ENCODE data around the gene SCN11A. TPM values are rescaled to one million over a fixed set of nuclear protein-coding genes. Genes with fewer than 3 reads are reported as not detected.

The SCN11A gene
- total RNA-seq, 1 experiment from 2014 or later = not detected

DNA sequence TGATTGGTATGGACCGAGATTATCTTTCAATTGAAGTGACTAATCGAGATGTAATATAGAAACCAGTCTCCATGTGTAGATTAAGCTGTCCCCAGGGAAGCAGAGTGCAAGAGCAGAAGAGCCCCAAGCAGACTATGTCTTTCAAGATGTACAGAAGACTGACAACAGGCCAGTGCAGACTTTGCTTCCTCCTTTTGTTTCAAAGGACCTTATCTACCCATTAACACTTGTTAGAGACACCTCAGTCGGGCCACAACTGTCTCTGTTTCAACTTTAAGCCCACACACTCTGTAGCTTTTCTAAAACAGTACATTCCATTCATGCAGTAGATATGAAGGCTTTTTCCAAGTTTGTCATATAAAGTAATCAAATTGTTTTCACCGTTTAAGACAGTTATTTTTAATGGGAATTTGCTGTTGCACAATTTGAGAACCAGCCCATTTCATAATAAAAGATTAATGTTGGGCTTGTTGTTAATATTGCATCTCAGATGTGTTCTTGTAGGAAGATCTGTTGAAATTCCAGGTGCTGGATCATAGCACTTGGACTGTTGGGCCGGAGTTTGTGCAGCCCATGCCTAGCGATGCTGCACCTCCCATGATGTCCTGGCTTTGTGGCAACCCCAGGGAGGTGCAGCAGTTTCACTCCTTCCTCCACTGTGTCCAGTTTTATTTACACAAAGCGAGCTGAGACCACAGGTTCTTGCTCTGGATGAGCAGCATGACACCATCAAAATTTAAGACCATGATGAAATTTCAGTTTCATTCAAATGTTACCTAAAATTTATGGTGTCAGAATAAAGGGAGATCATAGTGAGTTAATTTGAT is 43.3 kb upstream of the SCN11A start:
- Histone ChIP-seq H3K4me3 (ENCODE audit: low read depth, low read length, poor library complexity, severe bottlenecking) (no peak overlapping the region), H3K4me1 (ENCODE audit: insufficient read depth, low read length, poor library complexity, severe bottlenecking) (no peaks in the 10 kb centered on the region), H3K27me3 (replicated peaks; ENCODE audit: insufficient read depth, low read depth, low read length, poor library complexity) (no peaks in the 10 kb centered on the region), H3K36me3 (ENCODE audit: insufficient read depth, low read length, poor library complexity, severe bottlenecking) (peaks cover 14% of the 10 kb centered on the region), H3K27ac (ENCODE audit: low read depth, low read length, poor library complexity, severe bottlenecking) (no peak overlapping the region), H3K9me3 (ENCODE audit: low read depth, low read length, poor library complexity, severe bottlenecking) (no peaks in the 10 kb centered on the region)
- no peak for DNase-seq (ENCODE audit: low spot score)
- ChIA-PET CTCF (no interaction called here), POLR2A (ENCODE audit: low non-redundant PET) (no interaction called here)
- TF ChIP-seq EZH2 (IDR thresholded peaks at IDR 0.05; ENCODE audit: borderline replicate concordance, low read depth, low read length, poor library complexity, severe bottlenecking) = no peak
- TF ChIP-seq, protein P1, sequence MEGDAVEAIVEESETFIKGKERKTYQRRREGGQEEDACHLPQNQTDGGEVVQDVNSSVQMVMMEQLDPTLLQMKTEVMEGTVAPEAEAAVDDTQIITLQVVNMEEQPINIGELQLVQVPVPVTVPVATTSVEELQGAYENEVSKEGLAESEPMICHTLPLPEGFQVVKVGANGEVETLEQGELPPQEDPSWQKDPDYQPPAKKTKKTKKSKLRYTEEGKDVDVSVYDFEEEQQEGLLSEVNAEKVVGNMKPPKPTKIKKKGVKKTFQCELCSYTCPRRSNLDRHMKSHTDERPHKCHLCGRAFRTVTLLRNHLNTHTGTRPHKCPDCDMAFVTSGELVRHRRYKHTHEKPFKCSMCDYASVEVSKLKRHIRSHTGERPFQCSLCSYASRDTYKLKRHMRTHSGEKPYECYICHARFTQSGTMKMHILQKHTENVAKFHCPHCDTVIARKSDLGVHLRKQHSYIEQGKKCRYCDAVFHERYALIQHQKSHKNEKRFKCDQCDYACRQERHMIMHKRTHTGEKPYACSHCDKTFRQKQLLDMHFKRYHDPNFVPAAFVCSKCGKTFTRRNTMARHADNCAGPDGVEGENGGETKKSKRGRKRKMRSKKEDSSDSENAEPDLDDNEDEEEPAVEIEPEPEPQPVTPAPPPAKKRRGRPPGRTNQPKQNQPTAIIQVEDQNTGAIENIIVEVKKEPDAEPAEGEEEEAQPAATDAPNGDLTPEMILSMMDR (conservative IDR thresholded peaks at IDR 0.05; ENCODE audit: low read depth, low read length) = no peak
- intact Hi-C loops (cut with micrococcal nuclease; ENCODE audit: unreplicated experiment) = no loop called here
- BruUV-seq (replicated peaks) = no TSS peak

DNA sequence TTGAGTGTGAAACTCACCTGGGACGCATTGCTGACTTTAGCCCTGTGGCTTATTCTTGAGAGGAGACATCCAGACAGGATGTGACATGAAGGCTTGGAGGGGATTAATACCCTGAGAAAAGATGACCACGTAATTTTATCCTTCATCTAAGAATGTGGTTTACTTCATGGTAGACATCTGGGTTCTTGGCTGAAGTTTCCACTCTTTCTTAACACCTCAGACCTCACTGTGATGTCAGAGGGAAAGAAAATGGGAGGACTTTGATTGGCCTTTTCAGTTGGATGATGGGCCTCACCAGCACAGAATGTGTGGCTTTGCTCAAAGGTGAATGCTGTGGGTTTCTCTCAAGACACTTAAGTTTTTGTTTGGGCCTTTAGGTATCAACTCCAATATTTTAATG is 39.2 kb upstream of the SCN11A start:
- DNase-seq (ENCODE audit: low spot score) = no peak

DNA sequence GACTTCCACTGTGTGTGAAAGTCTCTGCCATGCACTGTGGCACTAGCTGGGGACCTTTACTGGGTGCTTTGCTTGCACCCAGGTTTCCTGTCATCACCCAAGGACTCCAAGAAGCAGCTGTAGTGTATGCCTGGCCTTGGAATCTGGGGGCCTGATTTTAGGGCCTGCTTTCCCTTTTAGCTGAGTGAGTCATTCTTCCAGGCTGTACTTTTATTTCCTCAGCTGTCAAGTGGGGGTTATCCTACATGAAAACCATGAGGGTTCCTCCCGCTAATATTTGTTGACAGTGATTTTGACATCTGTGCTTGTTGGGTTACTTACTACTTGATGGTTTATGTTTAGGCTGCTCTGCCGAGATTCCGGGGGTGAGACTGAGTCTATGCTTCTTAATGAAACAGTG is 37.1 kb upstream of the SCN11A start:
- intact Hi-C loops (cut with micrococcal nuclease; ENCODE audit: unreplicated experiment) = no loop called here
- Histone ChIP-seq H3K4me1 (ENCODE audit: insufficient read depth, low read length, poor library complexity, severe bottlenecking) (no peaks in the 10 kb centered on the region), H3K36me3 (ENCODE audit: insufficient read depth, low read length, poor library complexity, severe bottlenecking) (no peaks in the 10 kb centered on the region), H3K4me3 (ENCODE audit: low read depth, low read length, poor library complexity, severe bottlenecking) (no peak overlapping the region), H3K9me3 (ENCODE audit: low read depth, low read length, poor library complexity, severe bottlenecking) (no peaks in the 10 kb centered on the region), H3K27ac (ENCODE audit: low read depth, low read length, poor library complexity, severe bottlenecking) (no peak overlapping the region), H3K27me3 (replicated peaks; ENCODE audit: insufficient read depth, low read depth, low read length, poor library complexity) (no peaks in the 10 kb centered on the region)
- CTCF ChIA-PET = no interaction called here
- DNase-seq (ENCODE audit: low spot score) = no peak
- no peak for TF ChIP-seq EZH2 (IDR thresholded peaks at IDR 0.05; ENCODE audit: borderline replicate concordance, low read depth, low read length, poor library complexity, severe bottlenecking)
- TF ChIP-seq, protein P1 (conservative IDR thresholded peaks at IDR 0.05; ENCODE audit: low read depth, low read length) = no peak
- POLR2A ChIA-PET (ENCODE audit: low non-redundant PET) = no interaction called here
- no TSS peak for BruUV-seq (replicated peaks)

More for the DNA sequence above, 39.2 kb upstream of the SCN11A start:
- Histone ChIP-seq H3K27ac (ENCODE audit: low read depth, low read length, poor library complexity, severe bottlenecking) (no peak overlapping the region), H3K27me3 (replicated peaks; ENCODE audit: insufficient read depth, low read depth, low read length, poor library complexity) (no peaks in the 10 kb centered on the region), H3K9me3 (ENCODE audit: low read depth, low read length, poor library complexity, severe bottlenecking) (no peaks in the 10 kb centered on the region), H3K36me3 (ENCODE audit: insufficient read depth, low read length, poor library complexity, severe bottlenecking) (peaks cover 8% of the 10 kb centered on the region), H3K4me1 (ENCODE audit: insufficient read depth, low read length, poor library complexity, severe bottlenecking) (no peaks in the 10 kb centered on the region), H3K4me3 (ENCODE audit: low read depth, low read length, poor library complexity, severe bottlenecking) (no peak overlapping the region)
- intact Hi-C loops (cut with micrococcal nuclease; ENCODE audit: unreplicated experiment) = no loop called here
- ChIA-PET CTCF (no interaction called here), POLR2A (ENCODE audit: low non-redundant PET) (no interaction called here)
- BruUV-seq (replicated peaks) = no TSS peak
- no peak for TF ChIP-seq EZH2 (IDR thresholded peaks at IDR 0.05; ENCODE audit: borderline replicate concordance, low read depth, low read length, poor library complexity, severe bottlenecking)
- TF ChIP-seq, protein P1 (conservative IDR thresholded peaks at IDR 0.05; ENCODE audit: low read depth, low read length) = no peak

Measured in A673 (cell line).